SKM-1 treated with dmso at 0.1 percent for 144 hours (cell line): ENCODE data around the gene CFAP100.

Experiments used
- DNase-seq: peaks from one replicate; lab custom pipeline; 2025; ENCODE audit not compliant: unreplicated experiment; lab: John Stamatoyannopoulos, UW

CFAP100 gene

DNA sequence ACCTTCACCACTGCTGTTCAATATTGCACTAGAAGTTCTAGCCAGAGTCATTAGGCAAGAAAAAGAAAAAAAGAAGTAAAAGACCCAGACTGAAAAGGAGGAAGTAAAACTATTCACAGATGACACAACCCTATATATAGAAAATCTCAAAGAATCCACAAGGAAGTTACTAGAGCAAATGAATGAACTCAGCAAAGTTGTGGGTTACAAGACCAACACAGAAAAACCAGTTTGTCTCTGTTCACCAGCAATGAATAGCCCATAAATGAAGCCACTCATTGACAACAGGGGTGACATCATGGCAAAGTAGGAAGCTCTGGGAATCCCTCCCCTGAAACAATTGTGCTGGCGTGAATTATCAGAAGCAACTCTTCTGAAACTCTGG lies 4.6 kb downstream of the CFAP100 start:
- DNase-seq, result peak; percentile 86

DNA sequence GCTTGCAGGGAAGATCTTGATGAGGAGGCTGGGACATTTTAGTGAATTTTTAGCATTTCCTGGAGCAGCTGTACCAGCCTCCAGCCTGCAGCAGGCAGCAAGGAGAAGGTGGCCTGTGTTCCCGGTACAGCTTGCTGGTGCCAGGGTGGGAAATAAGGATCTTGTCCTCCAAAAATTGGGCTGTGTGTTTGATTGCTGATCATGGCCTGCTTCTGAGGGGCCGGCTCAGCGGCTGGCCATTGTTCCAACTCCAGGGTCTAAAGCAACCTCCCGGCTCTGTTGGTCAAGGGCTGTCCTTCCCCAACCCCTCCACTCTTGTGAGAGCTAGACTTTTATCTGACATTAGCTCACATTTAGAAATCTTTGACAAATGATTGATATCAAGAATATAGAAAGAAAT lies 5.0 kb downstream of the CFAP100 start:
- no peak for DNase-seq

DNA sequence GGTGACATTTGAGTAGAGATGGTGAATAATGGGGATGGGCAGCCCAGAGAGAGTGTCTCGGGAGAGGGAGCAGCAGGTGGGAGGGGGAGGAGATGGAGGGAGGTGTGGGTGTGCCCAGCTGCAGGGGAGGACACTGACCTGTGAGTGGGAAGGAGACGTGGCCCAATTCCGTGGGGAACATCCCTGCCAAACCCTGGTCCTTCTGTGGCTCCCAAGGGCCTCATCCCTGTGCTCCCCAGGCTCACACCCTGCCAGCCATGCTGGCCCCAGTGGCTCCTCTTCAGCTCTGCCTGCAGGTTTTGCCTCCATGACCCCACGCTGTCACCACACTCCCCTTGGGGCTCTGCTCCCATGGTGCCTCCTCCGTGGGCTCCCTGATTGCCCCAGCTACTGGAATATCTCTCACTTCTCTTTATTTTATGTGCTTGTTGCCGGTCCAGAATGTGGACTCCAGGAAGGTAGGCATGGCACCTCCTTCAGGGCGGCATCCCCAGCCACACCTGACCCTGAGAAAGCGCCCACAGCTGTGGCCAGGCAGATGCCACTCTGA lies 7.0 kb downstream of the CFAP100 start:
- no peak for DNase-seq

DNA sequence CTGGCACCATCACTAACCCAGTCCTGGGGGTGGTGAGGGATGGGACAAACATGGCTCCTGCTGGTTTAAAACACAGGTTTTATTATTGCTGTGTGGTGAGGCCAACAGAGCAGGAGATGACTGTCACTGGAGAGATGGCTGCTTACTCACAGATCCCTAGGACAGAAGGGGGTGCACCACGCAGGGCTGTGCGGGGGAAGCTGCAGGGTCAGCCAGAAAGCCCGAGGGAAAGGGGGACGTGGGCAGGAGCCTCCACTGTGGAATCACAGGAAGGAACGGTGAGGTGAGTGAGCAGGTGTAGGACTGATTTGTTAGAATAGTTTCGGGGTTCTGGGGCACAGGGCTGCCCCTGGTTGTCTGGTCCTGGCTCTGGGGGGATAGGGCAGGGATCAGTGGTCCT lies 7.5 kb downstream of the CFAP100 start:
- DNase-seq, result no peak

DNA sequence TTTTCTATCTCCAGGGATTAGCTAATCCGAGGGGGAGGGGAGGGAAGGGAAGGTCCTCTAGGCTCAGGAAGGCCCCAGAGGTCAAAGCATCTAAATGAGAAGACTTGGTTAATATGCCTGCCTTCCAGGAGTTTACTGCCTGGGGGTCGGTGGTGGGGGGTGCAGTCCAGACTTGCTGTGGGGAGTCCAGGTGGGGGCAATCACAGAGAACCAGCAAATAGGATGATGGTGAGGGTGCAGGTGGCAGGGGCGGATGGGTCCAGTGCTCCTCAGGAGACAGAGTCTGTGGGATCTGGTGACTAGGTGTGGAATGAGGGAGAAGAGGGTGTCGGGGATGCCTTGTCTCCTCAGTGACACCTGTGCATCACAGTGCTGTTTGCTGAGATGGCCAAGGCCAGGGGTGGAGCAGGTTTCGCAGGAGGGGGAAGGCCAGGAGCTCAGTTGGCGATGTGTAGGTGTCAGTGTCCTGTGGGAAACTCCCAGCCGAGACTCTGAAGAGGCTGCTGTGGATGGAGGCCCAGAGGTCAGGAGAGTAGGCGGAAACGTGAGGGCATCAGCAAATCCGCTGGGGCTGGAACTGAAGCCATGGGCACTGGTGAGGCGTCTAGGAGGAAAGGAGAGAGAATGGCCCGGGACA lies 8.1 kb downstream of the CFAP100 start:
- DNase-seq, result no peak

DNA sequence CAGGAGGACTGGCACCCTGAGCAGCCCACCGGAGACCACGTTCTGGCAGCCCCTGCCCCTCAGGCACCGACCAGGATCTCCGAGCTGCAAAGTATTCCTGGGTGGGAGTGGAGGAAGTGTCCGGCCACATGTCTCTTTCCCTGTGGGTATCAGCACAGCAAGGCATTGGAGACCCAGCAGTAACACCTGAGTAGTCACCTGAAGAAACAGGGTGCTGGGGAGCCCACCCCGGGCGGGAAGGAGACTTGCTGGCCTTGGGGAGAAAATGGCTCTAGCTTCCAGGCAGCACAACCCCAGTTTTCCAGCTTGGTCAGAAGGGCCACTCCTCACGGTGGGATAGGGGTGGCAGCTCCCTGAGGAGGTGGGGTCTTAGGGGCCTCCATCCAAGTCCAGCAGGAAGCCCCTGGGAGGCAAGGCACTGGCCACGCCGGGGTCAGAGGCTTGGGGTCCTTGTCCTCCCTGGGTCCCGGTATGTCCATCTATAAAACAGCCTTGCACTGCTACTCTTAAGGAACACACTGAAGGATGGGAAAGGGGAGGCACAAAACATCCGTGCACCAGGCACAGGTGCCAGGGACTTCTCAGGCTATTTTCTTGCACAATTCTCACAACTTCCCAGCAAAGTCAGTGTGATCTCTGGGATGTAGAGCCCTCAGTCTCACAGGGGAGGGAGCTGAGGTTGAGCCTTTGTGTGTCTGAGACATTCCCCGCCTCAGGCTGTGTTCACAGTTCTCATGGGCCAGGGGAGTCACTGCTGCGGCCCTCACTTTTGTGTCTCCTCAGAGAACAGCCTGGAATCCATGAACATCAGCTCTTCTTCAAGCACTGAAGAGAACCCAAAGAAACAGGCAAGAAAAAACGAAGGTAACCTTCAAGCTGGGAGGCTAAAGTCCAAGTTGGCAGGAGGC lies 11.9 kb downstream of the CFAP100 start:
- no peak for DNase-seq

DNA sequence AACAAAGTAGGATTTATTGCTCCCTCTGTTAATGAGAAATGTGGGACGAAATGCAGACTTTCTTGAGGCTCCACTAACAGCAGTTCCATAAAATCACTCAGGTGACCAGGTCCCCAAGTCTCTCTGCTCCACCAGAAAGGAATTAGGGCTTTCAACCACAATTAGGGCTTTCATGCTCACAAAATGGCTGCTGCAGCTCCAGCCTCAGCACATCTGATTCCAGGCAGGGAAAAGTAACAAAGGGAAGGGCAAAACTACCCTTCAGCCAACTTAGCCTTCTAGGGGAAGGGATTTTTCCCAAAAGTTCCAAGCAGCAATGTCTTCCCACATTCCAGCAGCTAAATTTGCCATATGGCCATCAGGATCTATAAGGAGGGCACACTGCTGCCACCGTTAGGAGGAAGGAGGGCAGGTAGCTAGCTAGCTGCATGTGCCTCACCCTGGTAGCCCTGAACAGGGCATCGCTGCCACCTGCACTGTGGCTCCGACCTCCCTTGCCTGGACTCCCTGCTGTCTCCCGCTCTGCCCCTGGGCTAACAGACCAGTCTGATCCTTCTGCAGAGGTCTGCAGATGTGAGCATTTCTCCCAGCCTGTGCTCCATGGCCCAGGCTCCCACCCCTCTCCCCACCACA lies 12.8 kb downstream of the CFAP100 start:
- no peak for DNase-seq

DNA sequence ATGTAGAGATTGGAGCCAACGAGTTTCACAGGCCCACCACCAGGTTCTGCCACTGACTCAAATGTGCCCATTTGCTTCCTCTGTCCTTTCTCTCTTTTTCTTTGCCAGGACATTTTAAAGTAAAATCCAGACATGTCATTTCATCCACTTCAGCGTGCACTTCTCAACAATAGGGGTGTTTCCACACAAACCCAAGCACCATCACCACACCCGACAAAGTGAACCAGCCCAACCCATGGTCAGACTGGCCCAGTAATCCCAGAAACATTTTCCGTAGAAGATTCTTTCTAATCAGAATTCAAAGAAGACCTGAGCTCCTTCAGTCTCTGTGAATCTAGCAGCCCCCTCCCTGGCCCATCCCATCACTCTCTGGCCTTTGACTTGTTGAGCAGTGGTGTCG lies 13.4 kb downstream of the CFAP100 start:
- DNase-seq, result no peak

DNA sequence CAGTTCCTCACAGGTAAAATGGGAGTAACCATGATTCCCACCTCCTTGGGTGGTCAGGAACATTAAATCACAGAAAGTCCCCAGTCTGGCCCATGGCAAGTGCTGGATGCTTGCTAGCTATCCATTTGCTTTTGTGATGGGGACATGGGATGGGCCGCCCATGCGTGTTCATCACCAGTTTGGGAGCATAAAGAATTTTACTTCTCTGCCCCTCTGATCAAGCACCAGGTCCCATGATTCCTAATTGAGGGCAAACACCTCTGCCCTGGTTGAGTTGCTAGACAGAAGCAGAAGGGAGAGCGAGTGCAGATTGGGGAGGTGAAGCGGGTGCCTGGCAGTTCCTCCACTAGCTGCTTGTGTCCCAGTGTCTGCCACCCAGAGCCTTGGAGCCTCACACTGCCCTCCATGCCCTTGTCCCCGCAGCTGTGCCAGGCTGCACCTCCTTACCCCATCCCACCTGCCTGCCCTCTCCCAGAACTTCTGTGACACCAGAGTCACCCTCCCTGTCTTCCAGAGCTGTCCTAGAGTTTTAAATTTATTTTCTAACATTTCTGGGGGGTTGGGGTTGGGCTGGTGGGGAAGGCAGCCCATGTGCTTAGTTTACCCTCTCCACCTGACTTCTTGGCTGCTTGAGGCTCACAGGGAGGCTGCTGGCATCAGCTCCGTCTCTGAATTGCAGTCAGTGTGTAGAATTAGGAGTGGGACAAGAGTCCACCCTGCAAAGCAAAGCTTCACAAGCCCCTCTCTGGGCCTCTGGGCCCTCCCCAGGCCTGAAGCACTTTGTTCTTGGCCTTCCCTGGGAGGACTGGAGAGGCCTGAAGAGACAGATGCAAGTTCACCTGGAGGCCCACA lies 18.4 kb downstream of the CFAP100 start:
- no peak for DNase-seq

DNA sequence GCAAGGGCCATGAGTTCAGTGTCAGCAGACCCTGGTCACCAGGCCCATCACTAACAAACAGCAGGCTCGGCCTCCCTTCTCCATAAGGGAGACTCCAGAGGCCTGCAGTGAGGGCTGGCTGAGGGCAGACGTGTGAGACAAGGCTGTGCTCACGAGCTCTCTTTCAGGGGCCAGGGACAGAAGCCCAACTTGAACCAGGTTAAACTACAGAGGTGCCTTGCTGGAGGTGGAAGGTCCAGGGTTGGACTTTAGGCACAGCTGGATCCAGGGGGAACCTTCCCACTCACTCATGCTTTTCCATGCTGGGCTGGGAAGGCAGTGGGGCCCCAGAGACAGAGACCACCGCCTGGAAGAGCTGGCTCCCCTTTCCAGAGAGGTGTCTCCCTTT lies 19.0 kb downstream of the CFAP100 start:
- DNase-seq, result no peak

DNA sequence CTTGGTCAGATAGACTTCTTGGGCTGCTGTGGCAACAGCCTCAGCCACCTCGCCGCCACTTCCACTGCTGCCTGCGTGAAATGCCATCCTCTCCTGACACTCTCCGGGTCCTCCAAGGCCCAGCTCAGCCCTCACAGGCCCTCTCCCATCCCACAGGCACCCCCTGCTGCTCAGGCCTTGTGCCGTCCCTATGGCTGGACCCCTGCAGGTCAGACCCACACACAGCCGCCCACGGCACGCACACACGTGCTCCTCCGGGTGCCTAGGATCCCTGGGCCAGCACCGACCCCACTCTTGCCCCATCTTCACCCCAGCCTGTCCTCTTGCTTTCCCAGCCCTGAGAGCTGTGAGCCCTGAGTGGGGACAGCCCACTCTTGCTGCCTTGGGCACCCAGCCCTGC lies 19.7 kb downstream of the CFAP100 start:
- DNase-seq, result no peak

DNA sequence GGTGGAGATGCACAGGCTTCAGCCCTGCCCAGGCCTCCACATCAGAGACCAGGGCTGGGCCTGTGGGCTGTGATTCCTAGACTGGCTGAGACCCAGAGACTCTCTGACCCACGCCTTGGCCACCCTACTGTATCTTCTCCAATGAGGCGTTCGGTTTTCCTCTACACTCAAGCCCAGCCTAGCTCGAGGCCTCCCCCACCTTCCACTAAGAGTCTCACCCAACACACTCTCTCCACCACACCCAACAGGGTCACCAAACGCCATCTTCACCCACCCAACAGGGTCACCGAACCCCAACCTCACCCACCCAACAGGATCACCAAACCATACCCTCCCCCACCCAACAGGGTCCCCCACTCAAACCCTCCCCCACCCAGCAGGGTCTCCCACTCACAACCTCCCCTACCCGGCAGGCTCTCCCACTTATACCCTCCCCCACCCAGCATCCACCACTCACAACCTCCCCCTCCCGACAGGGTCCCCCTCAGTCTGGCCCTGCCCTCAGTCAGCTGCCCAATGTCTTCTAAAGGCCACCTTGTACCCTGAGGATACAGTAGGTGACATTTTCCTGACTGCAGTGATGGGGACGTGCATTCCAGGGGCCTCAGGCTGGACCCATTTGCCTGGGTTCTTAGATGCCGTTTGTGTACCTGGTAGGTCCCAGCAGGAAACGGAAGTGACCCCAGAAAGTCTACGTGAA lies 20.4 kb downstream of the CFAP100 start:
- no peak for DNase-seq

DNA sequence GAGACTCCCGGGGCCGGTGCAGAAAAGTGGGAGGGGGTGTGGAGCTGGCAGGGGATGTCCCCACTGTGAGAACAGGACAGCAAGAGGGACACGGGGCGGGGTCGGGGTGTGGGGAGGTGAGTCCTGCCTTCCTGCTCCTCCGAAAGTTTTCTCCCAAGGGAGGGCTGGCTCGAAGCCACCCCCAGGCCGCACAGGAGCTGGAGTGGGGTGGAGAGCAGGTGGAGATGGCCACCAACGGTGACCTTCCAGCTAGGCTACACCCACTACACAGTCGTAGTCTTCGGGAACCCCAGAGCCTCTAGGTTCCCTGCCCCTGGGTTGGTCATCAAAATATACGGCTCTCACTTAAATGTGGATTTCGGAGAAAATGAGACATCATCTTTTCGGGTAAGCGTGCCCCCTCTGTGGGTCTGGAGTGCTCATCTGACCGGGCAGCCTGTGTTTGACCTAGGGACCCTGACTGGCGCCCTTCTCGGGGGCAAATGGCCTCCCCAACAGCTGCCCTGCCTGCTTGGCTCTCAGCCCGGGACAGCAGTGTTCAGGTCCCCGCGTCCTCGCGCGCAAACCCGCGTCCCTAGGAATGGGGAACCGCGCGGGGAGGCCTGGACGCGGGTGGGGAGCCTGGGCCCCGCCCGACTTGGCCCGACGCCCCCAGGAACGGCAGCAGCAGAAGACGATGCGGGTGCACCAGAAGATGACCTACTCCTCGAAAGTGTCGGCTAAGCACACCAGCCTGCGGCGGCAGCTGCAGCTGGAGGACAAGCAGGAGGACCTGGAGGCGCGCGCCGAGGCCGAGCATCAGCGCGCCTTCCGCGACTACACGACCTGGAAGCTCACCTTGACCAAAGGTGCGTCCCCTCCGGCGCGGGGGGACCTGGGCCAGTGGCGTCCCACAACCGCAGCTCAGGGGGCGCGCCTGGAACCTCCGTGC lies 21.2 kb downstream of the CFAP100 start:
- no peak for DNase-seq

DNA sequence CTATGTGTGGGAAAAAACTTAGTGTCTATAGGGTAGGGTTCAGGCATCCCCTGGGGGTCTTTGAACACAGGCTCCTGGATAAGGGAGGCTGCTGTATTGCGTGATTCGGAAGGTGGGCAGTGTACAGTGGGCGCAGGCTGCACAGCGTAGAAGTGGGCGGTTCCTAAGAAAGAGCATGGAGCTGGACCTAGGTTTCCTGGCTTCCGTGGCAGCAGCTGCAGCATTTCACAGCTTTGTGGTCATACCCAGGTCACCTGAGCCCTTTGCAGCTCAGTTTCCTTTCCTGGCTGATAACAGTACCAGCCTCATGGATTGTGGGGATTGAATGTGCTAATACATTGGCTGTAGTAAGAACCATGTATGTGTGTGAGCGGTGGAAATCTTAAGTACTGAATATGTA lies 22.2 kb downstream of the CFAP100 start:
- DNase-seq, result no peak

DNA sequence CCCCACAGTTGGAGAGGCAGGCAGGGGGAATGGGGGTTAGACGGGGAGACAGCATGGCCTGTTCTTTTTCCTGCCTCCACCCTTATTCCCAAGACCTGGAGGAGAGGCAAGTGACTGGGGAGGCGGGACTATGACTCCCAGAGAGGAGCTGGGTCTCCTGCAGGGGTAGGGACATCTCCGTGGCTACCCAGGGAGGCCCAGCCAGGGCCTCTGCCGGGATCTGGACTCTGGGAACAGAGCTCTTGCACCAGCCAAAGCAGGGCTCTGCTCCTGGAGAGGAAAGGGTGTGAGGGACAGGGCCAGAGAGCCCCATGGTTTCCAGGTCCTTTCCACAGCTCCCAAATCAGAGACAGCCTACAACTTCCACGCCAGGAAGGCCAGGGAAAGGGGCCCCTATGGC lies 22.8 kb downstream of the CFAP100 start:
- DNase-seq, result no peak

DNA sequence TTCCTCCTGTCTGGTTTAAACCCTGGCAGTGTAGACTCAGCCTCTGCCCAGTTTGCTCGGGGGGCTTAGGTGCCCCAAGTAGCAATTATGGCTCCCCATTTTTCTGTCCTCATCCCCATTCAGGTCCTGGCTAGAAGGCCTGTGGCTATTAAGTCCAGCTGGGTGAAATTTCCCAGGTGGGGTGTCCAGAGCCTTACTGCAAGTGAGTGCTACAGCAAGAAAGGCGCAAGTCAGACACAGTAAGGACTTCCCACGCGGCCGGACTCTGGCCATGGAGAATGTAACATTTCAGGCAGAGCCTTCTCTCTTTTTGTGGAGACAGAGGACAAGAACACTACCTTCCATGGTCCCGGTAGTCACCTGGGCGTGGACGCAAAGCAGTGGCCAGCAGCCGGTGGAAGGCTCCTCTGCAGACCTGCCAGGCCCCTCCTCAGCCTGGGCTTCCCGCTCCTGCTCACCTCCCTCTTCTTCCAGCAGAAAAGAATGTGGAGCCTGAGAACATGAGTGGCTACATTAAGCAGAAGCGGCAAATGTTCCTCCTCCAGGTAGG lies 23.3 kb downstream of the CFAP100 start:
- DNase-seq, result no peak

DNA sequence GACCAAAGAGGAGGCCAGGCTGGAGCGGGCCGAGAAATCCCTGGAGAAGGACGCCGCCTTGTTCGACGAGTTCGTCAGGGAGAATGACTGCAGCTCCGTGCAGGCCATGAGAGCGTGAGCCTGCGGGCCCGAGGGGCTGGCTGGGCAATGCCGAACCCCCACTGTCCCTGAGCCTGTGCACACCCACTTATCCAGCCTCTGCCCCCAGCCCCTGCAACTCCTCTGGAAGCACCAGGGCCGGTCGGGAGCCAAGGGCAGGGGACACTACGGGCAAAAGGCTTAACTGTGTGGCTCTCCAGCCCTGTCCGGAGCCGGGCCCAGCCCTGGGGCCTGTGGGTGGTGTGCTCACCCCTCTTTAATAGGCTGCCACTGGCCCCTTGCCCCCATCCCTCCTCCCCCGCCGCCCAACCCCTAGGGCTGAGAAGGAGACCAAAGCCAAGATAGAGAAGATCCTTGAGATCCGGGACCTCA lies 24.0 kb downstream of the CFAP100 start:
- DNase-seq, result no peak

DNA sequence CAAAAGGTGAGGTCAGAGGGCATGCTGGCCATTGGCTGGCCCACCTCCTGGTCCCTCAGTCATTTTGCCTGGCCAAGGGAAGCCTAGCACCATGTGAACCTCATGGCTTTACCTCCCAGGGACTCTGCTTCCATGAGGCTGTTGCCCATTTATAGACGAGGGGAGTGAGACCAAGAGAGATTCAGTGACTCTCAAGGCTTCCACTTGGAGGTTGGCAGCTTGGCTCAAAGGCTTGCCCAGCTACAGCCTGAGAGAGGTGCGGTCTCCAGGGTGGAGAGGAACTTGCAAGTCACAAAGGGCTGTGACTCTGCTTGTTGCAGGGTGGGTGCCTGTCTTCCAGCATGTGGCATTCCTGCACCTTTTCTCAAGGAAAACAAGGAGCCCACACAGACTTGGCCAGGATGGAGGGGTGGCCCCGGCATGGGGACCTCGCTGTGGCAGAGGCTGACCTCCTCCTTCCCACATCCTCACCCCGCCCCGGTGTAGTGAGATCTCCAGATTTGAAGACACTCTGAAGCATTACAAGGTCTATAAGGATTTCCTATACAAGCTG lies 24.5 kb downstream of the CFAP100 start:
- DNase-seq, result no peak
